GM21576 (cell line): Measurements from ENCODE around the gene RGS6.

Experiments used
- ATAC-seq: cut with Tn5 transposase; IDR thresholded peaks from one replicate; pipeline ENCODE4 v1.9.1; 2021; ENCODE audit warnings: mild to moderate bottlenecking, moderate library complexity; ENCODE audit not compliant: unreplicated experiment

Gene RGS6

GRCh38 chr14:72222046-72222445 lies 289.8 kb downstream of the RGS6 start:
- no peak for ATAC-seq

GRCh38 chr14:72236629-72237028 lies 304.4 kb downstream of the RGS6 start:
- ATAC-seq = no peak

DNA sequence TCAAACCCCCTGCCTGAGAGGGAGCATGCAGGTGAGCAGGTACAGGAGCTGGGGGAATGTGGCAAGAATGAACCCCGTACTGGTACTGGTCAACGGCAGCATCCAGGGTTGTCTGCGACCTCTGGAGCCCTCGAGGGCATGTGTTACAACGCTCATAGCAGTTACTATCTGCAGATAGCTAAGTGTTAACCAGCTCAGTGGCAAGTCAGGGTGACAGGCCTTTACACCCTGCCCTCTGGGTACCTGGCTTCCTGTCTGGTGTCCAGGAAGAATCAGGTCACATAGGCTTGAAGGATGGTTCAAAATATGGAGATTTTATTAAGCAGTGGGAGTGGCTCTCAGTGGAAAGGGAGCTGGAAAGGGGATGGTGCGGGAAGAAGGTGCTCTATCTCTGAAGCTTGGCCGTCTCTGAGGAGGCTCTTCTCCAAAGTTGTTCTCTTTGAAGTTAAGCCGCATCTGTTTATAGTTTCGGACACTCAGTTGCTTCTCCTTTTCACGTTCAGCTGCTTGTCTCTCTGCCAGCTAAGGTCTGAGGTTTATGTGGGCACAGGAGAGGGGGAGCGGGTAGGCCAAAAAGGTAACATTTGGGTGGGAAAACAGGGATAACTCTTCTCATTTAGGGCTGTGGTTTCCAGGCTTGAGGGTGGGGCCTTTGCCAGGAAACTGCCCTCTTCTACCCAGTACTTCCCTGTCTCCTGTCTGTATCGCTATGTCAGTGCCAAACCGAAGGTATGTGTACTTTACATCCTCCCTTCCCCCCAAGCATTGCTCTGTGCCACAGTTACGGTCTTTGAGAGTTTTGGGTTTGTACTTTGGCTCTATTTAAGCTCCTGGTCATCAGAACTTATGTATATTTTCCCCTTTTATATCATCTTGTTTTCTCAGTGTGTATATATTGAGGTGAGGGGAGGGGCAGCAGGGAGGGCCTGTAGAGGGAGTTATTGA lies 305.8 kb downstream of the RGS6 start:
- no peak for ATAC-seq

DNA sequence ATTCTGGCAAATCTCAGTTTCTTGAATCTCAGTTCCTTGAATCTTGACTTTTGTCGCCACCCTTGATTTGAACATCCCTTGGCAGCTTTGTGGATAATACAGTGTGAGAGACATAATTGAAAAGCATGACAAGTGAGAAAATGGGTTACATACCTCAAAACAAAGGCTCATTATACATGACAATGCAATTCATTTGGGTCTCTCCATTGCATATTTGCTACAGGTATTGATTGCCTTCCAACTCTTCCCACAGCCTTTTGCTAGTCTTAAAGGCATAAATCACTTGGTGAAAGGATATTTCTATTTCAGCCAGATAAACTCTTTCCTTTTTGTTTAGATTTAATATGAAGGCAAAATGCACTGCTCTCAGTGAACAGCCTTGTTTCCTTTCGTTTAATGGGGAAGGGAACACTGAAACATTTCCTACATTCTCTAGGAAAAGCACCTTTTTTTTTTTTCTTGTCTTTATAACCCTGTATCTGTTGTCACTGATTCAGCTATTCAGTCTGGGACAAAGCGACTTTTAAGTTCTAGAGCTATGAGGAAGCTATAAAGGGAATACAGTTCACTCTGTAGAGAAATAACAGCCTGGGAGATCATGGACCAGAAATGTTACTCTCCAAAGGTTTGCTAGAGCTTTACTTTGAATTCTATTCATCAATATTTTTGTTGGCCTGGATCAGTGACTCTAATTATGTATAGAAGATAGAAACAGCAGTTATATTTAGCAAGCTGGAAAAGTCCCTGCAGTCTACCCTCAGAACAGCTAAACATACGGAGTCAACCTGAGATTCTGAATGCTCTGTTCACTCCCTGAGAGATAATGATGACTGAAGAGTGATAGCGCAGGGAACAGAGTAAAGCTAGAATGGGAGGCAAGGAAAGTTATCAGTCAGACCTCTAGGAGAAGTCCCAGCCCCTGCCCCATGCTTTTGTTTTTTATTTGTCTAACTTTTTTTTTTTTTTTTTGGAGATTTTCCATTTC lies 311.4 kb downstream of the RGS6 start:
- ATAC-seq = no peak

- no peak for ATAC-seq
These were observed 315.8 kb downstream of the RGS6 start for GRCh38 chr14:72247896-72248465.

- no peak for ATAC-seq
These were observed 321.3 kb downstream of the RGS6 start for GRCh38 chr14:72253503-72253902.

DNA sequence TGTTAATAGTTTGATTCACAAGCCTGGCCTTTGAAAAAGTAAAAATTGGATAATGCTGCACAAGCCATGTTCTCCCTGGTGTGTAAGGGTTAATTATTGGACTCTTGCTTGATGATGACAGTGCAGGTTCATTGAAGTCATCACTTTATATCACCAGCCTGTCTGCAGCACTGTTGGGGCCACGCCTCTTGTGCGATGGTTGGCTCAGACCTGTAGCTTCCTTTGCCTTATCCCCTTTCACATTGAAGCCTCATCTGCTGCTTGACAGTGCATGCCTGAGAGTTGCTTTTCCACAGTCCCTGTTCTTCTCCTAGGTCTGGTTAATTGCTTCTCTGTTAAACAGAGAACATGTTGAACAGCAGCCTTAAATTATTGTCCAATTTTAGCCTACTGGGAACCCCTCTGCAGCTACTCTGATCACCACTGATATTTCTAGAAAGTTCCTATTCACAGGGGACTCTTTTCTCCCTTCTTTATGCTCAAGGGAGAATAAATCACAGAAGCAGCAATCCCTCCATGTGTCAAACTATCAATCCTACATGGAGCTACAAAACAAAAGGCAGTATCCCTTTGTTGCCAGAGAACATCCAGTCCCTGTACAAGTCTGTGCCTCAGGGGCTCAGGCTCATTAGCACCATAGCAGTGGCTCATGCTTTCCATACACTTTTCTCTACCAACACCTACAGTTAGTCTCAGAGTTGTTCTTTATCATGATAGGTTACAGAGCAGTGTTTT lies 322.1 kb downstream of the RGS6 start:
- ATAC-seq = no peak

- ATAC-seq = no peak
These were observed 322.8 kb downstream of the RGS6 start for GRCh38 chr14:72254937-72255472.

GRCh38 chr14:72256055-72256454 lies 323.8 kb downstream of the RGS6 start:
- no peak for ATAC-seq

DNA sequence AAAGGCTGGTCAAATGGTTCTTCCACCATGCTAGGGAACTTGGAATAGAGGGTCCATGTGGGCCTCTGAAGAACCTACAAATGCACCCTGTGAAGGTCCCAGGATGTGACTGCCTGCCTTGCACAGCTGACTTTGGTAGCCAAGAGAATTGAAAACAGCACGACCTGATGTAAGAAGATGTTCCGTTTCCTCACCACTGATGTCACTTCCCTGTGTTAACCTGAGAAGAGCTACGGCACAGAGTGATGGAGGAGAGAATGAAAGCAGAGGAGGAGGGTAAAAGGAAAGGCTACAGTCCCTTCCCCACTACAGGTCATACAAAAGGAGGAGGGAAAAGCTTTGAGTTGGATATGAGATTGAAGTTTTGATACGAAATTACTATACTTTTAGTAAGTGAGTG lies 328.8 kb downstream of the RGS6 start:
- no peak for ATAC-seq

- no peak for ATAC-seq
These were observed 330.5 kb downstream of the RGS6 start for GRCh38 chr14:72262771-72263170.

DNA sequence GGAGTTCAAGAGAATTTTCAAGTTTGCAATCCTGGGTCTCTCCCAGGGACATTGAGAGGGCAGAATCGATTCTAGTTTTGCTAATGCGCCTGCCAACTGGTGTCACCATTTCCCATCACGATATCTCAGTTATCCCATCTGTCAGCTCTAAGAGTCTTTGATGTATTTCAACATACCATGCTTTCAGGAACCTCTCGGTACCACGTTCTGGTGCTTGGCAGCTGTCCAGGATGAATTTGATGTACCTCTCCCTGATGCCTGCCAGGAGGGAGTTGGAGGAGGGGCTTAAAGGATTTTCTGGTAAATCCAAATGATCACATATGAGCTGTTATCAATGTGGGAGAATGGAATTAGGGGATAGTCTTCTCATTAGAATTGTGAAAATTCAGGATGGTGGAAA lies 332.5 kb downstream of the RGS6 start:
- ATAC-seq = no peak

- ATAC-seq = no peak
These were observed 338.0 kb downstream of the RGS6 start for GRCh38 chr14:72270147-72270727.

- no peak for ATAC-seq
These were observed 338.5 kb downstream of the RGS6 start for GRCh38 chr14:72270749-72271148.

- no peak for ATAC-seq
These were observed 343.0 kb downstream of the RGS6 start for GRCh38 chr14:72275242-72275641.

- no peak for ATAC-seq
These were observed 346.1 kb downstream of the RGS6 start for GRCh38 chr14:72278316-72278715.

GRCh38 chr14:72284176-72284575 lies 351.9 kb downstream of the RGS6 start:
- ATAC-seq = no peak

- no peak for ATAC-seq
These were observed 358.0 kb downstream of the RGS6 start for GRCh38 chr14:72290241-72290640.

DNA sequence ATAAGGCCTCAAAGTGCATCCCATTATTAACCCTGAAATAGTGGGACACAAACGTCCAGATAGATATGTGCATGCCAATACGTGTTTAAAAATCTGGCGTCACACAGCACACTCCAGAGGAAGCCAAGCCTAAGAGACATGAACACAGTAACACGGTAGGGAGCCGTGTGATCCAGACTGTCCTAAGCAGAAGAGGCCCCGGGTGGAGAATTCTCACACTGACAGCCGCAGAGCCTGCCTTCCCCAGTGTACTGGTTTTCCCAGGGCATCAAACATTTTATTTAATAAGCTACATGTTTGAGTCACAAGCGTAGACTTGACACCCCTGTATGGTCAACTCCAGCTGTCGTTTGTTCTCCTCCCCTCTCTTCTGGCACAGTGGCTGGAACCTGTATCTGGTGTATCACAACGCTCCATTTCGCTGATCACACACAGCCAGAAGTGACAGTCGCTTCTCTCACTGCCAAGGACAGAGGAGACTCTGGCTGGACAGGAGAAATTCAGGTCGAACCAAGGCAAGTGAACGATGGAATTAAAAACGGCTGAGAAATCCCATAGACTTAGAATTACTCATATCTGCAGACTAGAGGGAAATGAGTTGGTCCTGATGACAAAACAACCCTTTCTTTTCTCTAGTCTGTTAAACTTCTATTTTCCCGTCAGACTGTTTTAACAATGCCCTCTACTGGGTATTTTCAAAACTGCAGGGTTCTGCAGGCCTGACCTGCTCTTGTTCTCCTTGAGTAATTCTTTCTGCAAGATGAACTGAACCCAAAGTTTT lies 359.9 kb downstream of the RGS6 start:
- ATAC-seq = no peak
